PC-9 (cell line): Measurements from ENCODE around the gene DGKD.

Experiments used
- EZH2 ChIP-seq: fragments of 200-600 bp; sonication (generic); IDR thresholded peaks from 2 replicates; pipeline ENCODE4 v1.8.0; 2017; ENCODE audit warnings: antibody characterized with exemption, low read depth
- TF ChIP-seq, protein P1 (sequence below): fragments of 200-600 bp; sonication (generic); conservative IDR thresholded peaks from 2 replicates; pipeline ENCODE4 v1.6.1; 2017; ENCODE audit warnings: mixed run types, antibody characterized with exemption, mild to moderate bottlenecking, moderate library complexity

DNA sequence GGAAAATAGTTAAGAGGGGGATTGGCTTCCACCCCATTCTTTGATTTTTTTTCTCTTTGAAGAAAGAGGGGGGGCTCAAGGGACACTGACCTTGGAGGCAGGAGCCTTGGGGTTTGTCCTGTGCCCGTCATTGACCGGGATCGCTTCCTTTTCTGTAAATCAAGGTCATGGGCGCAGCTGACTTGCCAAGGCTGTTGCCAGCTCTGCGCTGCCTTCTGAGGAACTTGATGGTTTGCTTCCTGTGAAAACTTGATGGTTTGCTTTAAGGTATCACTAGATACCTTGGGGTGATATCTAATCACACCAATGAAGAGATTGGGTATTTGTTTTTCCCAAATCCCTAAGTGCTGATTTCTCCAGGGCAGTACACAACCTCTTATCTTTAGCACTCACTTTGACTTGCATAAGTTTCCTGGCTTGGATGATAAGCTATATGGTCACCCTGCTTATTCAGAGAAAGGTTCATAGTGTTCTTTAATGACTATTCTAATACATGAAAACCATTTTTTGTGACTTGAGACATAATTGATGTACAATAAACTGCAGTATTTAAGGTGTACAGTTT lies 56.0 kb downstream of the DGKD start:
- TF ChIP-seq, protein P1, sequence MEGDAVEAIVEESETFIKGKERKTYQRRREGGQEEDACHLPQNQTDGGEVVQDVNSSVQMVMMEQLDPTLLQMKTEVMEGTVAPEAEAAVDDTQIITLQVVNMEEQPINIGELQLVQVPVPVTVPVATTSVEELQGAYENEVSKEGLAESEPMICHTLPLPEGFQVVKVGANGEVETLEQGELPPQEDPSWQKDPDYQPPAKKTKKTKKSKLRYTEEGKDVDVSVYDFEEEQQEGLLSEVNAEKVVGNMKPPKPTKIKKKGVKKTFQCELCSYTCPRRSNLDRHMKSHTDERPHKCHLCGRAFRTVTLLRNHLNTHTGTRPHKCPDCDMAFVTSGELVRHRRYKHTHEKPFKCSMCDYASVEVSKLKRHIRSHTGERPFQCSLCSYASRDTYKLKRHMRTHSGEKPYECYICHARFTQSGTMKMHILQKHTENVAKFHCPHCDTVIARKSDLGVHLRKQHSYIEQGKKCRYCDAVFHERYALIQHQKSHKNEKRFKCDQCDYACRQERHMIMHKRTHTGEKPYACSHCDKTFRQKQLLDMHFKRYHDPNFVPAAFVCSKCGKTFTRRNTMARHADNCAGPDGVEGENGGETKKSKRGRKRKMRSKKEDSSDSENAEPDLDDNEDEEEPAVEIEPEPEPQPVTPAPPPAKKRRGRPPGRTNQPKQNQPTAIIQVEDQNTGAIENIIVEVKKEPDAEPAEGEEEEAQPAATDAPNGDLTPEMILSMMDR, result no peak
- TF ChIP-seq EZH2, result no peak
